GM21360 (cell line): ENCODE measurements around the gene GSTA3.
"Not testable (repeated sequence)": the region's sequence is repeated elsewhere in the genome, so short reads cannot be mapped to it uniquely, and the experiment has no call there.

ENCODE experiments used
- ATAC-seq: cut with Tn5 transposase; IDR thresholded peaks from one replicate; pipeline ENCODE4 v1.9.1; 2021; ENCODE audit warnings: mild to moderate bottlenecking, moderate library complexity; ENCODE audit not compliant: unreplicated experiment

The GSTA3 gene

DNA sequence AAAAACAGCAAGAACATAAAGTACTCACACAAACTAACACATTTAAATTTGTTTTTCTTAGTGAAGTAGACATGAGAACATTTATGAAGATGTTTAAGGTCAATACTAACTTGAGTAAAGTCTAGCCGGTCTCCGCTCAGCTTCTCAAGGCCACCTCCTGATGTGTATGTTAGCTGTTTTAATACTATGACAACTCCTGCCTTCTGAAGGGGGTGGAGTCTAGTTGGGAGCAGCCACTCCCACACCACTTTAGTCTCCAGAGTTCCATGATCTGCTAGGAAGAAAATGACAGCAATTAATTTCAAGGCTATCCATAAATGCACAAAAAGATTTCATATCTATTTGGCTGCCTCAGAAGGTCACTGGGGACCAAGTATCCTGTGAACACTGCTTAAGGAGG, at the start of gene GSTA3:
Gene GSTA3 (minus strand): TSS at position 168 of the 400 bp plus-strand sequence. CDS start 3,864 bp downstream, outside the sequence.
- no peak for ATAC-seq

DNA sequence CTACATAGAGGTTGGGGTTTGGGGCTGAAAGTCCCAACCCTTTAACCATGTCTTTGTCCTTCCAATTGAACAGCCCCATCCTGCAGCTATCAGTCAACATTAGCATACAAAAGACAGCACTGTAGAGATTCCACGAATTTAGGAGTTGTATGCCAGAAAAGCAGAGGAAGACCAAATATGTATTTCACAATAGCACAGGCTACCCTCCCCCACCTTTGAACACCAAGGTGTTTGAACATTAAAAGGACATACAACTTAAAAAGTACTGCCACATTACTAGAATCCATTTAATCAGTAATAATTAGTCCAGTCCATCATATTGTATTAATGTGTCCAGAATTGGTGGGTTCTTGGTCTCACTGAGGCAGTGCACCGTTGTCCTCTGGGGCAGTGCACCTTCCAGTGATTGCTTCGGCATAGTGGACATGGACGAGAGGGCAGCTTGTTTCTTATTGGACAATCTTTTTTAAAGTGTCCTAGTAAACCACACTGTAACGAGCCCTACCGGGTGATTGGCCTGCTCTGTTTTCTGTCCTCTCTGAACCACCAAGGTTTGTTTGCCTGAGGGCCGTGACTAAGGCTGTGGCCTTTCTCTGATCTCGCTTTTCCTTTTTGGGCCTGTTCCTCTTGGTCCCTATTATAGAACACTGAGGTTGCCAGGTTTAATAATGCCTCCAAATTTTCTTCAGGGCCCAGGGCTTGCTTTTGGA, 49.2 kb upstream of the GSTA3 start:
- no peak for ATAC-seq

GRCh38 chr6:52955871-52956270, 46.4 kb upstream of the GSTA3 start:
- ATAC-seq = no peak

DNA sequence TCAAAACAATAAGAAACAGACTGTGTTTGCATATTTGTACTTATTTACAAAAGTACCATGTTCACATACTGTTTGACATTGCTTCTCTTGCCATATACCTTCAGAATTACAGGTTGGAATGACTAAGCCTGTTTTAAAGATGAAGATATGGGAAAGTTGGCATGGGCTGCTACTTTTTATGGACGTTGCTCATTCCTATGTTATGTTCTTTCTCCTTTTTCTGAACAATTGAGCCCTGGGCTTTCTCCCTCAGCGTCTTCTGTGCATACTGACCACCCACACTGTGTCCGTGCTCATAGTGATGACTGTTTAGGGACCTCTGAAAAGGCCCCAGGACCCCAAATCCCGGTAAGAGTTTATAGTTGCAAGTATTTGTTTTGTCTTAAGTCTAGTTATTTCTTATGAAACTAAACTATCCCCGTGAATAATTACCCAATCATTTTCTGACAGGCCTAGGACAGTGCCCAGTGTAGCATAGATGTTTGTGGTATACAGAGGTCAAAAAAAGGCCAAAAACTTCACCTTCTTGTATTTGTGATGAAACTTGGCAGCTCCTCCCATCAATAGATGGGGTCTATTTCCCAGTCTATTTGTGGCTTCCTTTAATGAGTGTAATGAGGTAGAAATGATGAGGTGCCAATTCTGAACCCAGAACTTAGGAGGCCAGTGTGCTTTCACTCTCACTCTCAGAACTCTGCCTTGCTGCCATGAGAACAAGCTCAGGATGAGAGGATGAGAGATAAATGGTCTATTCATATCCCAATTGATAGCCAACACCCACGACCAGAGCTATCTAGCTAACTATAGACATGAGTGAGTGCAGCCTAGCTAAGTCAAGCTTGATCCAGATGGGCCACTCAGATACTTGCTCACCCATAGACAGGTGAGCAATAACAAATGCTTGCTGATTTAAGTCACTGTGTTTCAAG, 44.7 kb upstream of the GSTA3 start:
- ATAC-seq = no peak

GRCh38 chr6:52946306-52946705, 36.8 kb upstream of the GSTA3 start:
- ATAC-seq = no peak

DNA sequence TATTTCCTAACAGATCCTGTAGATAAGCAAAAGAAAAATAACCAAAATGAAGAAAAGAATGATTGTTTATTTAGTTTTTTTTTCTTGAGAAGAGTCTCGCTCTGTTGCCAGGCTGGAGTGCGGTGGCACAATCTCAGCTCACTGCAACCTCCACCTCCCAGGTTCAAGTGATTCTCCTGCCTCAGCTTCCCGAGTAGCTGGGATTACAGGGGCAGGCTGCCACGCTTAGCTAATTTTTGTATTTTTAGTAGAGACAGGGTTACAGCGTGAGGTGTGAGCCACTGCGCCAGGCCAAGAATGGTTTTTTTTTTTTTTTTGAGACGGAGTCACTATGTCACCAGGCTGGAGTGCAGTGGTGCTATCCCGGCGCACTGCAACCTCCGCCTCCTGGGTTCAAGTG, 33.3 kb upstream of the GSTA3 start:
- not testable (repeated sequence) for ATAC-seq

DNA sequence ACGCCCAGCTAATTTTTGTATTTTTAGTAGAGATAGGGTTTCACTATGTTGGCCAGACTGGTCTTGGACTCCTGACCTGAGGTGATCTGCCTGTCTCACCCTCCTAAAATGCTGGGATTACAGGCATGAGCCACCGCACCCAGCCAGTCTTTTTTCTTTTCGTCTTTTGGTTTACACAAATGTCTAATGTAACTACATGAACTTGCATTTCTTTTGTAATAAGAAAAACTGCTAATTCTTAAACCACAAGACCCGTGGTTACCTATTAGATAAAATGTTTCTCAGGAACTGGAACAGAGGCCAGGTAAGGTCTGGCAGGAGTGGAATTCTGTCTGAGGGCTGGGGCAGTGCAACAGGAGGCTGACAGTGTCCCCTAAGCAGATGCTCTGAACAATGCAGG, 32.7 kb upstream of the GSTA3 start:
- ATAC-seq = no peak

GRCh38 chr6:52937908-52938307, 28.4 kb upstream of the GSTA3 start:
- ATAC-seq = no peak

- ATAC-seq = no peak
Observed at GRCh38 chr6:52933778-52934177, 24.3 kb upstream of the GSTA3 start.

- ATAC-seq = no peak
Observed at GRCh38 chr6:52931351-52931750, 21.9 kb upstream of the GSTA3 start.

DNA sequence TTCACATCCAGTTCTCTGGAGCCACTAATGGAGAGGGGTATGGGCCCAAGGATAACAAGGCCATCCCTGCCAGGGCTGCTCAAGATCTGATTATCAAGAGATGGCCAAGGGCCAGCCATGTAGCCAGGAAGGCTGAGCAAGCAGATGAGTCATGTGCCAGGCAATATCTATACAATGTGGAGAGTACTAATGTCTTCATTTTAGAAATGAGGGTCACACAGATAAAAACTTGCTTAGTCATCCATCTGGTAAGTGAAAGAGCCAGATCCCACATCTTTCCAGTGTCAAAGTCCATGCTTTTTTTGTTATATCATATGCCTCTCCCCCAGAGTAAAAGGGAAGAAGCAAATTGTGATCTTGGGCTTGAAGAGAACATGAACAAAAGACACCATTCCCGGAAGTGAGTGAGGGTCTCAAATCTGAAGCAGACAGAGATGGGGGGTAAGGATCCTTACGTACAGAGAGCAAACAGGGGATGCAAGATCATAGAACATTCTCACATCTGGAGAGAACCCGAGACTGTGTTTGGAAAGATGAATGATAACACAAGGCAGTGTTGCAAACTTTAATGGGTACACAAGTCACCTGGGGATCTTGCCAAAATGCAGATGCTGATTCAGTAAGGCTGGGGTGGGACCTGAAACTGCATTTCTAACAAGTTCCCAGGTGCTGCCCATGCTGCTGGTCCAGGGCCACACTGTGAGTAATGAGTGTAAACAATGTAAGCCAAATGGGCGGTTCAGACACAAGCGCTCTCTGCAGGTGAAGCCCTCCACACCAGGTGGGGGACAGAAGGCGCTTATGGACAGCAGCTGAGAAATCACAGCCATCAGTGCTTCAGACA, 20.0 kb upstream of the GSTA3 start:
- no peak for ATAC-seq

DNA sequence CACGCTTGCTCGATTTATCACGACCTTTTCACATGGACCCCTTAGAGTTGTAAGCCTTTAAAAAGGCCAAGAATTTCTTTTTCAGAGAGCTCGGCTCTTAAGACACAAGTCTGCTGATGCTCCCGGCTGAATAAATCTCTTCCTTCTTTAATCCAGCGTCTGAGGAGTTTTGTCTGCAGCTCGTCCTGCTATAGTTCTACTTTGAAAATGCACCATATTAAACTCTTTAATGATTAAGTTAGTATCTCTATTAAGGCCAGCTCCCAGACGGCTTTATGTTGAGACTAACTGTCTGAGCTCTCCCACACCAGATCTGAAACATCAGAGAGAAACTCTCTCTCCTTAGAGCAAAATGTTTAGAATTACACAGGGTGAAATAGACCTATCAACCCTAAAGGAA, 18.0 kb upstream of the GSTA3 start:
- ATAC-seq = no peak

GRCh38 chr6:52925919-52926792, 16.7 kb upstream of the GSTA3 start:
- no peak for ATAC-seq

DNA sequence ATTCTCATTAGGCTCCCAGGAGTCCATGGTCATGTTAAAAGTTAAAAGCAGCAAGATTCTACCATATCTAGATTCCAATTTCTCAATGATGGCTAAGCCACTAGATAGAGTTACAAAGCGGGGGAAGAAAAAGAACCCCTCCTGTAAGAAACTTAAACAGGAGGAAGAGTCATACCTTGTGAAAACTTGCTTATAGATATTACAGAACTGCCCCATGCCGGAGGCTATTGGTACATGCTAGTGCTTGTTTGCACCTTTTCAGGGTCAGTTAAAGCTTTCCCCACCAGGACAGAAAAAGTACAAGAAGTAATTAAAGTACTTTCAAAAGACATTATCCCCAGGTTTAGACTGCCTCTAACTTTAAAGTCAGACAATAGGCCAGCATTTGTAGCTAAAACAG, 15.5 kb upstream of the GSTA3 start:
- ATAC-seq = no peak

DNA sequence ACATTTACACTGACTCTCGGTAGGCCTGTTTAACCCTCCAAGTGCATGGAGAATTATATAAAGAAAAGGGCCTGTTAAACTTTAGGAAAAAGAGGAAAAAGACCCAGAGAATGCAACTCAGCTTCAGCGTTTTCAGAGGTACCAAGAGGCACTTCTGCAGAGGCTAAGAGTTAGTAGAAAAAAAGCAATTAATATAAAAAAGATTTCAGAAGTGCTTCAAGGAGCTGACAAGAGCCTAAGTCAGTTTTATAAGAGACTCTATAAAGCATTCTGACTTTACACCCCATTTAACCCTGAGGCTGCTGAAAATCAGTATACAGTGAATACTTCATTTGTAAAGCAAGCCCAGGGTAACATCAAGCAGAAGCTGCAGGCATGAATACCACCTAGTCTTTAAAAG, 14.2 kb upstream of the GSTA3 start:
- not testable (repeated sequence) for ATAC-seq

- no peak for ATAC-seq
Observed at GRCh38 chr6:52922161-52922560, 12.7 kb upstream of the GSTA3 start.

DNA sequence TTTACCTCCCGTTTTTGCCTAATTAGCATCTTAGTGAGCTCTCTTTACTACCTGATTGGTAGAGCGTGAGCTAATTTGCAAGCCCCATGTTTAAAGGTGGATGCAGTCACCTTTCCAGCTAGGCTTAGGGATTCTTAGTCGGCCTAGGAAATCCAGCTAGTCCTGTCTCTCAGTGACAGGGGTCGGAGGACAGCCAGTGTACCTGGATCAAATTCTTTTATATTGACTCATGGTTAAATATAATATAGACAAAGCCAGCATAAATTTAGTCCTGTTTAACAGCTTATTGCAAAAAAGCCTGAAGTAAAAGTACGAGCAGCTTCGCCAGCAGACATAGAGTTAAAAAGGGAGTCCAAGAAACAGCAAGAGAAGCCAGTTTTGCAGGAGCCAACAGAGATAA, 12.2 kb upstream of the GSTA3 start:
- no peak for ATAC-seq

DNA sequence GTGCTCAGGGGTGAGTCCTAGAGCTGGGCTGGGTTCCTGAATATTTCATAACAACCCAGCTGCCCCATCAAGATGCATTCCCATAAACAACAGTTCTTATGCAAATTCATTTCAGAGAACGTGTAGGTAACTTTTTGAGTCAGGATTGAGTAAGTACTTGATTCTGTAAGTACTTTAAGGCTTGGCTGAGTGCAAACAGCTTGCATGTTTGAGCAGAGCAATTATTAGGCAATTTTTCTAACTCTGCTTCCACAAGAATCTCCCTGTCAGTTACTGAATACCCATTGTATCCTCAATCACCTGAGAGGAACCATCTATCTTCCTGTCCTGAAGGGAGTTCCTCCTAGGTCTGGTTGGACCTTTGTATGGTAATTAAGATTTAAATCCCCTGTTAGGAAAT, 10.0 kb upstream of the GSTA3 start:
- not testable (repeated sequence) for ATAC-seq

GRCh38 chr6:52918771-52919170, 9.3 kb upstream of the GSTA3 start:
- ATAC-seq = not testable (repeated sequence)

DNA sequence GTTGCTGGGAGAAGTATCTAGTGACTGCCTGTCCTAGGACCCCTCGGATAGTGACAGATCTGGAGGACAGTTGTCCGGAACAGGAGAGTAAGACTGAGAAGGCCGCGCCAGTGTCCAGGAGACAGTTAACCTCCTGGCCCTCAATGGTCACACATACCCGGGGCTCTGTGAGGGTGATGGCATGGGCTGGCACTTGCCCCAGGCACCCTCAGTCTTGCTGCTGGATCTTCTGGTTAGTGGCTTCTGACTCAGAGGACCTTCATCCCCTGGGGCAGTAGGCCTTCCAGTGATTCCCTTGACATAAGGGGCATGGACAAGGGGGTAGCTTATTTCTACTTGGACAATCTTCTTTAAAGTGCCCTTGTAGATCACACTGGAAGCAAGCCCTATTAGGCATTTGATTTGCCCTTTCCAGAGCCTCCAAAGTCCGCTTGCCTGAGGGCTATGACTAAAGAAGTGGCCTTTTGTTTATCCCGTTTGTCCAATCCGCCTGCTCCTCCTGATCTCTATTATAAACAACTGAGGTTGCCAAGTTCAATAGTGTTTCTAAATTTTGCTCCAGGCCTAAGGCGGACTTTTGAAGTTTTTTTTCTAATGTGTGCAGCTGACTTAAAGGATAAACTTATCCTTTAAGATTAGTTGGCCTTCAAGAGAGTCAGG, 8.7 kb upstream of the GSTA3 start:
- ATAC-seq = not testable (repeated sequence)
